Sigmoid colon (tissue), 4 donors: Measurements from ENCODE around the gene GARNL3.

Source experiments
- CTCF ChIP-seq, 4 experiments: fragments of 450-650 bp in 3 of 4; fragments of 200-600 bp in 1 of 4; IDR thresholded peaks; one replicate each; pipeline ENCODE4 v1.5.1; 2016 to 2019; ENCODE audit warnings: antibody characterized with exemption in 4 of 4, mild to moderate bottlenecking in 3 of 4, moderate library complexity in 2 of 4
- EP300 ChIP-seq, 4 donors: sonication (generic); formaldehyde crosslinking; IDR thresholded peaks; one replicate each; pipeline ENCODE4 v1.6.1; 2017; ENCODE audit warnings: antibody characterized with exemption in 4 of 4
- POLR2A ChIP-seq, 2 donors: fragments of 450-650 bp; IDR thresholded peaks; one replicate each; pipeline ENCODE4 v1.6.1; 2016; ENCODE audit warnings: antibody characterized with exemption in 2 of 2, mild to moderate bottlenecking in 2 of 2, moderate library complexity in 2 of 2
- POLR2AphosphoS5 ChIP-seq, 4 donors: sonication (generic); formaldehyde crosslinking; IDR thresholded peaks; one replicate each; pipeline ENCODE4 v1.6.1; 2017; ENCODE audit warnings: antibody characterized with exemption in 4 of 4

- no peak for TF ChIP-seq CTCF (IDR thresholded peaks at IDR 0.05)
- TF ChIP-seq POLR2AphosphoS5 (IDR thresholded peaks at IDR 0.05): no peak
- no peak for TF ChIP-seq POLR2A (IDR thresholded peaks at IDR 0.05)
- TF ChIP-seq EP300 (IDR thresholded peaks at IDR 0.05): no peak
Measured at GRCh38 chr9:127380479-127380878, 115.9 kb downstream of the GARNL3 start.
